Retinal pigment epithelial cell (primary cell): ENCODE measurements around the gene CREB5.

Experiments
- DNase-seq: peaks from one replicate; pipeline ENCODE4 v3.0.0-alpha.2; 2010; ENCODE audit warnings: low read depth
- H3K4me3 ChIP-seq: 2 replicates; pipeline ENCODE4 v1.5.1; 2011; ENCODE audit warnings: mild to moderate bottlenecking, low read length, control low read depth, moderate library complexity
- CTCF ChIP-seq: conservative IDR thresholded peaks from 2 replicates; pipeline ENCODE4 v1.5.1; 2011; ENCODE audit warnings: low read depth, low read length, control low read depth, inconsistent platforms

Gene CREB5

GRCh38 chr7:28835800-28836199 is 423.5 kb downstream of the CREB5 start:
- no peak for TF ChIP-seq CTCF
- no peak overlapping the region for H3K4me3 ChIP-seq
- DNase-seq: no peak

- no peak for DNase-seq
- TF ChIP-seq CTCF: no peak
- H3K4me3 ChIP-seq: no peak overlapping the region
These were observed 424.4 kb downstream of the CREB5 start for GRCh38 chr7:28836716-28837115.

- no peak for TF ChIP-seq CTCF
- no peak for DNase-seq
- no peak overlapping the region for H3K4me3 ChIP-seq
These were observed 424.9 kb downstream of the CREB5 start for GRCh38 chr7:28837216-28837615.

- TF ChIP-seq CTCF: peak; percentile 72
- DNase-seq: no peak
- no peak overlapping the region for H3K4me3 ChIP-seq
These were observed 428.3 kb downstream of the CREB5 start for GRCh38 chr7:28840592-28840995.

GRCh38 chr7:28841766-28842165 is 429.4 kb downstream of the CREB5 start:
- TF ChIP-seq CTCF: no peak
- DNase-seq: no peak
- H3K4me3 ChIP-seq: no peak overlapping the region

- DNase-seq: no peak
- no peak overlapping the region for H3K4me3 ChIP-seq
- no peak for TF ChIP-seq CTCF
These were observed 430.5 kb downstream of the CREB5 start for GRCh38 chr7:28842769-28843295.

GRCh38 chr7:28845106-28845505 is 432.8 kb downstream of the CREB5 start:
- DNase-seq: no peak
- TF ChIP-seq CTCF: no peak
- H3K4me3 ChIP-seq: no peak overlapping the region
